ENCODE measurements around the gene CSE1L.
"Not testable (repeated sequence)": the region's sequence is repeated elsewhere in the genome, so short reads cannot be mapped to it uniquely, and the experiment has no call there.

CSE1L gene

GRCh38 chr20:49132995-49133478 is 86.9 kb downstream of the CSE1L start:
- DNase-seq = peak; percentile 50

GRCh38 chr20:49133571-49133970 is 87.5 kb downstream of the CSE1L start:
- no peak for DNase-seq

GRCh38 chr20:49134797-49135196 is 88.7 kb downstream of the CSE1L start:
- DNase-seq = not testable (repeated sequence)

- DNase-seq = no peak
These were observed 90.9 kb downstream of the CSE1L start for GRCh38 chr20:49136817-49137571.

GRCh38 chr20:49138431-49138830 is 92.3 kb downstream of the CSE1L start:
- no peak for DNase-seq

GRCh38 chr20:49140411-49140810 is 94.3 kb downstream of the CSE1L start:
- DNase-seq = no peak

- no peak for DNase-seq
These were observed 94.7 kb downstream of the CSE1L start for GRCh38 chr20:49140834-49141233.
